Hepatic stellate cell (primary cell): ENCODE results near the gene EIF3K.
"Not testable (repeated sequence)": the region's sequence is repeated elsewhere in the genome, so short reads cannot be mapped to it uniquely, and the experiment has no call there.

Experiments used
- DNase-seq: peaks from one replicate; pipeline ENCODE4 v3.0.0; 2011; ENCODE audit warnings: low spot score

Gene EIF3K

DNA sequence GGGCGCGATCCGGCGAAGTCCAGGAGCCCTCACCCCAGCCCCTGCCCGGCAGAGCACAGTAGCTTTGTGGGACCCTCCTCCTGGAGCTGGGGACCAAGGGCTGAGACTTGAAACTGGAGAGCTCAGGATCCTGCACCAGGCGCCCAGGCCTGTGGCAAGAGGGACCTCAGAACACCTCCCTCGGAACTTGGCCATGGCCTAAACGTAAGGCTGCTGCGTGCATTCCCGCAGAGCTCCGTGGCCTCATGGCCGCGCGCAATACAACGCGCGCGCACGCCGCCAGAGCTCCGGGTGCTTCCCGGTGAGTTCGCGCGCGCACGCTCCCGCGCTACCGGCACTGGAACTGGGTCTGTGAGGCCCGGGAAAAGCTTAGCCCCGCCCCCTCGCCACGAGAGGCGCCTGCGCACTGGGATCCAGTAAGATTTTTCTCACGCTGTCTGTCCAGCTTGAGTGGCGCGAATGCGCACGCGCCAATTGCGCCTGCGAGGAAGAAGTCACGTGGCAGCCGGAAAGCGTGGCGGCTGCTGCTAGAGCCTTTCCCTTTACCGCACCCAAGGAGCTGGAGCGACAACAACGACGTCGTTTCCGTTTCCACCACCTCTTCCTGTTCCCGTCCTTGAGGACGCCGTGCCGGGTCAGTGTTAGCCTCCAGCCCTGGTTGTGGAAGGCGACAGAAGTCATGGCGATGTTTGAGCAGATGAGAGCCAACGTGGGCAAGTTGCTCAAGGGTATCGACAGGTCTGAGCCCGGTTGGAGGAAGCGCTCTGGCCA lies at the start of gene EIF3K:
Gene EIF3K (plus strand): TSS at position 599 of the 771 bp plus-strand sequence. CDS start 81 bp downstream, at position 680.
- peak; percentile 99 for DNase-seq

DNA sequence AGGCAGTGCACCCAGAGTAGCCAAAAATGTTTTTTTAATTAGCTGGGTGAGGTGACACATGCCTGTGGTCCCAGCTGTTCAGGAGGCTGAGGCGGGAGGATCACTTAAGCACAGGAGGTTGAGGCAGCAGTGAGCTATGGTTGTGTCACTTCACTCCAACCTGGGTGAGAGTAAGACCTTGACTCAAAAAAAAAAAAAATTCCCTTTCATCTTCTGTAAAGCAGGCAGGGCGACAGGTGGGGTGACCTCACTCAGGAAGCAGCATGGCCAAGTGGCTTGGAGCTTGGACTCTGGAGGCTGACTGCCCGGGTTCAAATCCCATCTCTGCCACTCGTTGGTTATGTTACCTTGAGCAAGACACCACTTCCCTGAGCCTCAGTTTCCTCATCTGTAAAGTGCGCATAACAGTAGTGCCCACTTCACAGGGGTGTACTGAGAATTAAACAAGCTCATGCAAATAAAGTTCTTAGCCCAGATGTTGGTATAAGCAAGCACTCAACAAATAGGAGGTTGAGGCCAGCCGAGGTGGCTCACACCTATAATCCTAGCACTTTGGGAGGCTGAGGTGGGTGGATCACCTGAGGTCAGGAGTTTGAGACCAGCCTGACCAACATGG lies 49.5 kb upstream of the EIF3K start:
- no peak for DNase-seq

GRCh38 chr19:38571682-38572081 lies 47.3 kb upstream of the EIF3K start:
- no peak for DNase-seq

DNA sequence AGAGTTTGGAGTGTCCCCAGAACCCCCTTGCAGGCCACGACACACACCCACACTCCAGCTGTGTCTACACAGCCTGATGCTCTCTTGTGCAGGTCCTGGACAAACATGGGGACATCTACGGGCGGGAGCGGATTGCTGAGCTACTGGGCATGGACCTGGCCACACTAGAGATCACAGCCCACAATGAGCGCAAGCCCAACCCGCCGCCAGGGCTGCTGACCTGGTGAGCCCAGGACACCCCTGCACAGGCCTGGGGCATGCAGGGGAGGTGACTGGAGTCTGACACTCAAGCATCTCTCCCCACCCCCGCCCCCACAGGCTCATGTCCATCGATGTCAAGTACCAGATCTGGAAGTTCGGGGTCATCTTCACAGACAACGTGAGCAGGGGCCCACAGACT lies 41.2 kb upstream of the EIF3K start:
- no peak for DNase-seq

DNA sequence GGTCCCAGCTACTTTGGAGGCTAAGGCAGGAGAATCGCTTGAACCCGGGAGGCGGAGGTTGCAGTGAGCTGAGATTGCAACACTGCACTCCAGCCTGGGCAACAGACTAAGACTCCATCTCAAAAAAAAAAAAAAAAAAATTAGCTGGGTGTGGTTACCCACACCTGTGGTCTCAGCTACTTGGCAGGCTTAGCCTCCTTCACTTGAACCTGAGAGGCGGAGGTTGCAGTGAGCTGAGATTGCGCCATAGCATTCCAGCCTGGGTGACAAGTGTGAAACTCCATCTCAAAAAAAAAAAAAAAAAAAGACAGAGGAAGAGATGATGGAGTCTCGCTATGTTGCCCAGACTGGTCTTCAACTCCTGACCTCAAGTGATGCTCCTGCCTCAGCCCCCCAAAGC lies 39.7 kb upstream of the EIF3K start:
- not testable (repeated sequence) for DNase-seq

DNA sequence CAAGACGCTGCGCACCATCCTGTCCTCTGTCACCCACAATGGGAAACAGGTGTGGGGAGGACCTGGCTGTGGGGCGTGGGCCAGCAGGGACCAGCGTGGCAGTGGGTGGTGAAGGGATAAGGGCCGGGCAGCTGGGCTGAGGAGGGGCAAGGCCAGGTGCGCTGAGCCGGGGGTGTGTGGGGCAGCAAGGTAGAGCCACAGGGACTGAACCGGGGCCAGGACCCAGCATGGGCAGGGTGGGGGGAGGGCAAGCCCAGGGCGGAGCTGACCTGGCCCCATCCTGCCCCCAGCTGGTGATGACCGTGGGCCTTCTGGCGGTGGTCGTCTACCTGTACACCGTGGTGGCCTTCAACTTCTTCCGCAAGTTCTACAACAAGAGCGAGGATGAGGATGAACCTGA lies 38.9 kb upstream of the EIF3K start:
- no peak for DNase-seq

GRCh38 chr19:38583219-38583984 lies 35.6 kb upstream of the EIF3K start:
- DNase-seq: no peak

GRCh38 chr19:38583985-38584305 lies 35.0 kb upstream of the EIF3K start:
- no peak for DNase-seq

- no peak for DNase-seq
Observed at GRCh38 chr19:38587562-38587961, 31.4 kb upstream of the EIF3K start.

- DNase-seq: no peak
Observed at GRCh38 chr19:38588041-38588440, 30.9 kb upstream of the EIF3K start.

DNA sequence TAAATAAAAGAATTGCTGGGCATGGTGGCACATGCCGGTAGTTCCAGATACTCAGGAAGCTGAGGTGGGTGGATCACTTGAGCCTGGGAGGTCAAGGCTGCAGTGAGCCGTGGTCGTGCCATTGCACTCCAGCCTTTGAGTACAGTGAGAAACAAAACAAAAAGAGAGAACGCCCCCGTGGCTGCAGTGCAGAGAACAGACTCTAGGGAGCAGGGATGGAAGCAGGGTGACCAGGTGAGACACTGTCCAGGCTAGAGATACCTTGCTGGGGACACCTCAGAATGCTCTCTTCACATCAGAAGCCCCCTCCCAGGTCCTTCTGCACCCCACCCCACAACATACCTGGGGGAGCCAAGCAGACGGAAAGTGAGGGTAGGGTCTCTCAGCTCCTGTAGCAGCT lies 26.0 kb upstream of the EIF3K start:
- no peak for DNase-seq

GRCh38 chr19:38596057-38596981 lies 22.7 kb upstream of the EIF3K start:
- DNase-seq: no peak

- DNase-seq: no peak
Observed at GRCh38 chr19:38597075-38597474, 21.9 kb upstream of the EIF3K start.

- no peak for DNase-seq
Observed at GRCh38 chr19:38599722-38600121, 19.3 kb upstream of the EIF3K start.

GRCh38 chr19:38602856-38603255 lies 16.1 kb upstream of the EIF3K start:
- DNase-seq: not testable (repeated sequence)

GRCh38 chr19:38606131-38606530 lies 12.9 kb upstream of the EIF3K start:
- DNase-seq: no peak

DNA sequence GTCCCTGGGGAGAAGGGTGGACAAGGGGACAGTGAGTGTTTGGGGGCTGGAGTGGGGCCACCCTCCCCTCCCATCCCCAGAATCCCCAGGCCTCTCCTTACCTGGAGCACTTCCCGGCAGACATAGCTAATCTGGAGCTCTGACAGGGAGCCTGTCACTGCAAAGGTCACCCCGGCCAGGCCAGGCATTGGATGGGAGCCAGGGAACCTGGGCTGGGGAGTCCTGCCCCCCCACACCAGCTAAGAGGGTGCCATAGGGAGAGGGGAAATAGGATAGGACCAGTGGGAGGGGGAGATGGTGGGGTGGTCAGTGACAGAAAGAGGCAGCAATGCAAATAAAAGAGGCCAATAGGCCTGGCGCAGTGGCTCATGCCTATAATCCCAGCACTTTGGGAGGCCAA lies 4.7 kb upstream of the EIF3K start:
- no peak for DNase-seq

GRCh38 chr19:38615007-38615581 lies 3.9 kb upstream of the EIF3K start:
- DNase-seq: no peak

DNA sequence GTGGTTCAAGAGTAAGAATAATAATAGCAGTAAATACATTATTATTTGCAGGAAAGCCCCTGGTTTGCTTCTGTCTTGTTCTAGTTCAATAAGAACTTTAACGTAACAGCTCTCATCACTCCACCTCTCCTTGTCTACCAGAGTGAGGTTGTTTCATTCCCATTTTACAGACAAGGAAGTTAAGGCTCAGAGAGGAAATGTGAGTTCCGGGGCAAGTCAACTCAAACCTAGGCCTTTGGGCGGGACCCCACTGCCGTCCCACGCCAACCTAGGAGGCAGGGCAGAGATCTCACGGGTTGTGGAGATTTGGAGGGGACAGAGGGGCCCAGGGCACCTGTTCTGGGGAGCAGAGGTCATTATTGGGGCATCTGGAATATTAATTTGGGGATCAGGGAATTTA lies 2.7 kb upstream of the EIF3K start:
- DNase-seq: no peak

DNA sequence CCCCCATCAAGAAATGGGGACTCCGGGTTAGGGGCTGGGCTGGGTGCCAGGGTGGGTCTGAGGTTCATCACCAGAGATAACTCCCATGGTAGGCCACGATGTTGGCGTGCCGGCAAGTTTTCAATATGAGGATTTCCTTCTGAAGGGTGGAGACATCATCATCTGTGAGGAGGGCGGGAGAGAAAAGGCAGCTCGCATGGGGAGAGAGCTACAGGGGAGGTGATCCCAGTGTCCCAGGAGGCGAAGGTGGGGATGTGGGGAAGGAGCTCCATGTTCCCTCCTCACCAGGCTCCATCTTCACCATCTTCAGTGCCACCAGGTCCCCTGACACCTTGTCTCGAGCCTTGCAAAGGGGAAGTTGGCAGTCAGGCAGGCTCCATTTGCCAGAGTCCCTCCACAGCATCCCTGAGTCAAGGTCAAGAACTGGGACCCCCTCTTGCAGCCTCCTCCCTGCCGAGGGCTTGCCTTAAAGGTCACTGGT lies 1.7 kb upstream of the EIF3K start:
- DNase-seq: no peak

- no peak for DNase-seq
Observed at GRCh38 chr19:38617764-38618589, 1.0 kb upstream of the EIF3K start, which contains the start of gene MAP4K1. MAP4K1 (minus strand) TSS chr19:38617953; CDS start chr19:38617895, 58 bp downstream.
